Coronary artery (tissue), 2 donors: ENCODE data around the gene NLGN2.

Source experiments
- DNase-seq: peaks from one replicate; pipeline ENCODE4 v3.0.0-alpha.2; 2017; ENCODE audit warnings: low spot score
- H3K27ac ChIP-seq, 2 donors: fragments of 200-600 bp; sonication (generic); one replicate each; pipeline ENCODE4 v1.5.1; 2016 to 2019
- H3K4me3 ChIP-seq: fragments of 200-600 bp; sonication (generic); 2 replicates; pipeline ENCODE4 v1.5.1; 2016; ENCODE audit warnings: mild to moderate bottlenecking, moderate library complexity
- CTCF ChIP-seq: fragments of 200-600 bp; sonication (generic); IDR thresholded peaks from one replicate; pipeline ENCODE4 v1.5.1; 2019; ENCODE audit warnings: antibody characterized with exemption

NLGN2 gene

GRCh38 chr17:7443499-7444485 lies 36.1 kb downstream of the NLGN2 start:
- no peak for TF ChIP-seq CTCF
- no peak for DNase-seq
- H3K27ac ChIP-seq: peak overlapping the region in 1 of 2 donors; percentile 21
- no peak overlapping the region for H3K4me3 ChIP-seq

DNA sequence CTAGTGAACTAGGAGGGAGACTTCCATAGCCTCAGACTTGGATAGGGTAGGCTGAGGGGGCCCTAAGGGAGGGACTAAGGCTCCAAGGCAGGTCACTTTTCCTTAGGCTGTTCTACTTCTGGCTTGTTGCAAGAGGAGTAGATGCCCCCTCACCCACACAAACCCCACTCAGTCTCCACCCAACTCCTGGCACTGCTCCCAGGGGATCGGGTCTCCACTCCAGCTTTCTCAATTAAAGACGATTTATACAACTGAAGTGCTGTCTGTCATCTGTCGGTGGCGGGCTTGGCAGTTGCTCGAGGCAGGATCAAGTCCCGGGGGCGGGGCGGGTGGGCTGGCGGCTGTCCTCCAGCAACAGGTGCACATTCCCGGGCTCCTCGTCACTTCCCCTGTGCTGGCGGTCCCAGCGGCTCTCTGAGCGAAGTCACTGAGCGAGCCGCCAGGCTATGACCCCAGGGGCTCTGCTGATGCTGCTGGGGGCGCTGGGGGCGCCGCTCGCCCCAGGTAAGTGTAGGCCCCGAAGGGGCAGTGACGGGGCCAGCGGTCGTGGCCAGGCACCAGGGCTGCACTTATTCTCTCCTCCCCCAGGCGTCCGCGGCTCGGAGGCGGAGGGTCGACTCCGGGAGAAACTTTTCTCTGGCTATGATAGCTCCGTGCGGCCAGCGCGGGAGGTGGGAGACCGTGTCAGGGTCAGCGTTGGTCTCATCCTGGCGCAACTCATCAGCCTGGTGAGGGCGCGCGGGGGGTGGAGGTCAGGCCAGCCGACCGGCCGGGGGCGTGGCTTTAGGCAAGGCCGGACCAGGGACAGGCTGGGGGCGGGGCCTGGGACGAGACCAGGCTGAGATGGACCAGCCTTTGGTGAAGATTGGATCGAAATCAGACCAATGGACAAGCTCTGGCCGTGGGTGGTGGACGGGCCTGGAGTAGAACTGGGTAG lies 37.3 kb downstream of the NLGN2 start, which contains the start of gene CHRNB1:
Gene CHRNB1, plus strand, starts transcription at position 380 of the 937 bp plus-strand sequence. Its CDS starts 67 bp downstream, at position 447.
- H3K27ac ChIP-seq: peak within 1 kb of the TSS in 1 of 2 donors; percentile 21

DNA sequence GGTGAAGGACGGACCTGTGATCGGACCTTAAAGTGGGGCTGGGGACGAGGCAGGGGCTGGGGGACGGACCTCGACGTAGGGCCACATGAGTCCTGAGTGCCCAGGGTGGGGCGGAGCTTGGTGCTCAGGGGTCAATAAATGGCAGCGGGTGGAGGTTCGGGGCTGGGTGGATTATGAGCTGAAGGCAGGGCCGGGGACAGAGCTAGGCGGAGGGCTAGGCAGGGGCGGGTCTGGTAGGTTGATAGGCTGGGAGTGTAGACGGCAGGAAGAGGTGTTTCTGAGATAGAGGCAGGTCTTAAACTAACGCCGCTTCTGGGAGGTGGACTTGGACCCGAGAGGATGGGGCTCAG lies 37.9 kb downstream of the NLGN2 start:
- DNase-seq: no peak
- no peak for TF ChIP-seq CTCF
- Histone ChIP-seq H3K4me3 (peak overlapping the region; percentile 72), H3K27ac (peak overlapping the region in 1 of 2 donors; percentile 21)

More for the DNA sequence above, 37.3 kb downstream of the NLGN2 start, which contains the start of gene CHRNB1:
- peak within 1 kb of the TSS; percentile 72 for H3K4me3 ChIP-seq
- peak; percentile 82 for DNase-seq
- TF ChIP-seq CTCF: no peak

DNA sequence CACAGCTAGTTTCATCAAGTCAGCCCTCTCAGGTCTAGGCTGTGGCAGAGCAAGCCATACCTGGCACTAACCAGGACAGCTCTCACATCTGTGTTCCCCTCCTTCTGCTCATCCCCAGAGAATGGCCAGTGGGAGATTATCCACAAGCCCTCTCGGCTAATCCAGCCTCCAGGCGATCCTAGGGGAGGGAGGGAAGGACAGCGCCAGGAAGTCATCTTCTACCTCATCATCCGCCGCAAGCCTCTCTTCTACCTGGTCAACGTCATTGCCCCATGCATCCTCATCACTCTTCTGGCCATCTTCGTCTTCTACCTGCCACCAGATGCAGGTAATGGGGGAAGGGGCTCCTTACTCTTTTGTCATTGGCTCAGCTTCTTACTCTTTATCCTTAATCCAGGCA lies 40.8 kb downstream of the NLGN2 start:
- Histone ChIP-seq H3K27ac (no peak overlapping the region), H3K4me3 (no peak overlapping the region)
- TF ChIP-seq CTCF: no peak
- DNase-seq: no peak

- TF ChIP-seq CTCF: no peak
- Histone ChIP-seq H3K4me3 (no peak overlapping the region), H3K27ac (peak overlapping the region in 1 of 2 donors; percentile 17)
- no peak for DNase-seq
These were observed 52.4 kb downstream of the NLGN2 start for GRCh38 chr17:7459961-7460545.

GRCh38 chr17:7460850-7461660 lies 53.4 kb downstream of the NLGN2 start:
- H3K4me3 ChIP-seq: no peak overlapping the region
- H3K27ac ChIP-seq: no peak overlapping the region
- DNase-seq: no peak
- no peak for TF ChIP-seq CTCF
